ENCODE data around the gene CACNA1I. TPM values are rescaled to one million over a fixed set of nuclear protein-coding genes. Genes with fewer than 3 reads are reported as not detected.
A peak's percentile ranks its signal among the peaks of the same experiment; 100 is the strongest.

The CACNA1I gene
- total RNA-seq, 1 donor from 2014 or later, result 0.07 TPM

DNA sequence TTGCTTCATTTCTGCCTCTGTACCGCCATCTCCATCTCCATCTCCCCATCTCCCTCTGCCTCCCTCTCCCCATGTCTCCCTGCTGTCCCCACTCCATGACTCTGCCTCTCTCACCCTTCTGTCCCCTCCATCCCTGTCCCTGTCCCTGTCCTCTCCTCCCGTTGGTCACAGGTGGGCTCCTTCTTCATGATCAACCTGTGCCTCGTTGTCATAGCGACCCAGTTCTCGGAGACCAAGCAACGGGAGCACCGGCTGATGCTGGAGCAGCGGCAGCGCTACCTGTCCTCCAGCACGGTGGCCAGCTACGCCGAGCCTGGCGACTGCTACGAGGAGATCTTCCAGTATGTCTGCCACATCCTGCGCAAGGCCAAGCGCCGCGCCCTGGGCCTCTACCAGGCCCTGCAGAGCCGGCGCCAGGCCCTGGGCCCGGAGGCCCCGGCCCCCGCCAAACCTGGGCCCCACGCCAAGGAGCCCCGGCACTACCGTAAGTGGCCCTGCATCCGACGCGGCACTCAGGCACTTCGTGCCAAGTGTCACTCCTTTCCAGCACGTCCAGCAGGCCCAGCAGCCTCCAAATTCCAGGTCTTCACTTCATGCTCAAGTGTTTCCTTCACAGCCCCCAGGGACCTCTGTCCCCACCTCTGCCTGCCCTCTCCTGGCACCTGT is 76.0 kb downstream of the CACNA1I start:
- H3K27me3 Mint-ChIP-seq (ENCODE audit: low read depth), result peaks cover 3% of the 10 kb centered on the region
- TF ChIP-seq, protein P1, sequence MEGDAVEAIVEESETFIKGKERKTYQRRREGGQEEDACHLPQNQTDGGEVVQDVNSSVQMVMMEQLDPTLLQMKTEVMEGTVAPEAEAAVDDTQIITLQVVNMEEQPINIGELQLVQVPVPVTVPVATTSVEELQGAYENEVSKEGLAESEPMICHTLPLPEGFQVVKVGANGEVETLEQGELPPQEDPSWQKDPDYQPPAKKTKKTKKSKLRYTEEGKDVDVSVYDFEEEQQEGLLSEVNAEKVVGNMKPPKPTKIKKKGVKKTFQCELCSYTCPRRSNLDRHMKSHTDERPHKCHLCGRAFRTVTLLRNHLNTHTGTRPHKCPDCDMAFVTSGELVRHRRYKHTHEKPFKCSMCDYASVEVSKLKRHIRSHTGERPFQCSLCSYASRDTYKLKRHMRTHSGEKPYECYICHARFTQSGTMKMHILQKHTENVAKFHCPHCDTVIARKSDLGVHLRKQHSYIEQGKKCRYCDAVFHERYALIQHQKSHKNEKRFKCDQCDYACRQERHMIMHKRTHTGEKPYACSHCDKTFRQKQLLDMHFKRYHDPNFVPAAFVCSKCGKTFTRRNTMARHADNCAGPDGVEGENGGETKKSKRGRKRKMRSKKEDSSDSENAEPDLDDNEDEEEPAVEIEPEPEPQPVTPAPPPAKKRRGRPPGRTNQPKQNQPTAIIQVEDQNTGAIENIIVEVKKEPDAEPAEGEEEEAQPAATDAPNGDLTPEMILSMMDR (conservative IDR thresholded peaks at IDR 0.05), result no peak
- H3K4me3 Mint-ChIP-seq, result no peak overlapping the region
- no peak for DNase-seq (ENCODE audit: low read depth, low spot score)
- H3K4me1 Mint-ChIP-seq, result no peaks in the 10 kb centered on the region
- H3K9me3 Mint-ChIP-seq, result no peaks in the 10 kb centered on the region
- H3K36me3 Mint-ChIP-seq (ENCODE audit: low read depth), result no peaks in the 10 kb centered on the region
- H3K27ac Mint-ChIP-seq (ENCODE audit: unreplicated experiment), result peak overlapping the region; percentile 83

DNA sequence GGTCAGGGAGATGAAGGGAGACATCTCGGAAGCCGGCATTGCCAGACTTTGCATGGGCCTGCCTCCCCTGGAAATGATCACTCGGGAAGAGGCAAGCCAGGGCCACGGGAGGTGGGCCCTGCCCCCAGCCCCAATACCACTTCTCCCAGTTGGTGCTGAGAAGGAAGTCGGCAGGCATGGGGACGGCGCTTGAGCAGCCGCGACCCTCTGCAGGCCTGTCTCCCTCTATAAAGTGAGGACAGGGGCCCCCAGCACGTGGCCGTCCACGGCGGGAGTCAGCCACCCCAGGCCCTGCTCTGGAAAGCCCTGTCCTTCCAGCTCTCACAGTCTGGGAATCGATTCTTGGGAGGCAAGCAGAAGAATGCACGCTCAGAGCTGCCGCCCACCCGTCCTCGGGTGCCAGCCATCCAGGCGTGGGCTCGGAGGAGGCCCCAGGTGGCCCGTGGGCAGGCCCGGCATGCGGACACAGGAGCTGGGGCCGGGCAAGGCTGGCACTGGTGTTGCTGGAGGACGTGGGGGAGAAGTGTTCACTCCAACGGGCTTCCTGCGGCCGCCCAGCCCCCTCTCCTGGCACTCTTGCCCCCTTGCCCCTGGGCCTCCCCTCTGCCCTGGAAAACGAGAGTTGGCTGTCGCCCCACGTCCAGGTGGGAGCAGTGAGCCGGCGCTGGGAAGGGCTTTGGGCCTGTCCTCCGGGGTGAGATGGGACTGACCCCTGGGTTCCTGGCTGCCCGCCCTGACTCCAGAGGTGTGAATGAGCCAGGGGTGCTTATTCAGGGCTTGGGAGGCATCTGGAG is 77.5 kb downstream of the CACNA1I start:
- Mint-ChIP-seq H3K36me3 (ENCODE audit: low read depth) (no peaks in the 10 kb centered on the region), H3K27me3 (ENCODE audit: low read depth) (no peaks in the 10 kb centered on the region), H3K9me3 (no peaks in the 10 kb centered on the region), H3K4me1 (no peaks in the 10 kb centered on the region), H3K4me3 (no peak overlapping the region), H3K27ac (ENCODE audit: unreplicated experiment) (no peak overlapping the region)
- no peak for DNase-seq (ENCODE audit: low read depth, low spot score)
- TF ChIP-seq, protein P1 (conservative IDR thresholded peaks at IDR 0.05), result no peak

DNA sequence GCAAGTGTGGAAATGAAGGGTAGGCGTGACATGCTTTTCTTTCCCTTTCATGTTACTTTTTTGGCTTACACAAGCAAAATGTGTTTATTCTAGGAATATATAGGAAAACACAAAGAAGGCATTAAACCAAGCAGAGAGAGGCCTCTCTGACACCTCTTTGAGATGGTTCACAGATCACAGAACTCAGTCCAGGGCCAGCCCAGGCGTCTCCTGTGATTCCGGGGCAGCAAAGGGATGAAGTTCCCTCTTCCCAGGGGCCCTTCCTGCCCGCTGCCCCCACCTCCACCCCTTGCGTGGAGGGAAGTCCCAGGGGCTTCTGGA is 78.0 kb downstream of the CACNA1I start:
- Mint-ChIP-seq H3K9me3 (no peaks in the 10 kb centered on the region), H3K4me3 (no peak overlapping the region), H3K27ac (ENCODE audit: unreplicated experiment) (no peak overlapping the region), H3K36me3 (ENCODE audit: low read depth) (no peaks in the 10 kb centered on the region), H3K4me1 (no peaks in the 10 kb centered on the region), H3K27me3 (ENCODE audit: low read depth) (no peaks in the 10 kb centered on the region)
- no peak for DNase-seq (ENCODE audit: low read depth, low spot score)
- TF ChIP-seq, protein P1 (conservative IDR thresholded peaks at IDR 0.05), result no peak

DNA sequence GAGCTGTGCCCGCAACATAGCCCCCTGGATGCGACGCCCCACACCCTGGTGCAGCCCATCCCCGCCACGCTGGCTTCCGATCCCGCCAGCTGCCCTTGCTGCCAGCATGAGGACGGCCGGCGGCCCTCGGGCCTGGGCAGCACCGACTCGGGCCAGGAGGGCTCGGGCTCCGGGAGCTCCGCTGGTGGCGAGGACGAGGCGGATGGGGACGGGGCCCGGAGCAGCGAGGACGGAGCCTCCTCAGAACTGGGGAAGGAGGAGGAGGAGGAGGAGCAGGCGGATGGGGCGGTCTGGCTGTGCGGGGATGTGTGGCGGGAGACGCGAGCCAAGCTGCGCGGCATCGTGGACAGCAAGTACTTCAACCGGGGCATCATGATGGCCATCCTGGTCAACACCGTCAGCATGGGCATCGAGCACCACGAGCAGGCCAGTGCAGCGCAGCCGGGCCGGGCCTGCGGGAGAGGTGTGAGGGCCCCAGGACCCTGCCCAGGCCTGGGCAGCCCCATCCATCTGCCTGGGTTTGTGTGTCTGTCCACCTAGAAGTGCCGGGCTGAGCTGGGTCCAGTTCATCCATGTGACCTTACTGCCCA is 79.0 kb downstream of the CACNA1I start:
- Mint-ChIP-seq H3K9me3 (no peaks in the 10 kb centered on the region), H3K36me3 (ENCODE audit: low read depth) (no peaks in the 10 kb centered on the region), H3K4me3 (no peak overlapping the region), H3K27ac (ENCODE audit: unreplicated experiment) (no peak overlapping the region), H3K27me3 (ENCODE audit: low read depth) (peaks cover 3% of the 10 kb centered on the region), H3K4me1 (no peaks in the 10 kb centered on the region)
- TF ChIP-seq, protein P1 (conservative IDR thresholded peaks at IDR 0.05), result no peak
- DNase-seq (ENCODE audit: low read depth, low spot score), result no peak

DNA sequence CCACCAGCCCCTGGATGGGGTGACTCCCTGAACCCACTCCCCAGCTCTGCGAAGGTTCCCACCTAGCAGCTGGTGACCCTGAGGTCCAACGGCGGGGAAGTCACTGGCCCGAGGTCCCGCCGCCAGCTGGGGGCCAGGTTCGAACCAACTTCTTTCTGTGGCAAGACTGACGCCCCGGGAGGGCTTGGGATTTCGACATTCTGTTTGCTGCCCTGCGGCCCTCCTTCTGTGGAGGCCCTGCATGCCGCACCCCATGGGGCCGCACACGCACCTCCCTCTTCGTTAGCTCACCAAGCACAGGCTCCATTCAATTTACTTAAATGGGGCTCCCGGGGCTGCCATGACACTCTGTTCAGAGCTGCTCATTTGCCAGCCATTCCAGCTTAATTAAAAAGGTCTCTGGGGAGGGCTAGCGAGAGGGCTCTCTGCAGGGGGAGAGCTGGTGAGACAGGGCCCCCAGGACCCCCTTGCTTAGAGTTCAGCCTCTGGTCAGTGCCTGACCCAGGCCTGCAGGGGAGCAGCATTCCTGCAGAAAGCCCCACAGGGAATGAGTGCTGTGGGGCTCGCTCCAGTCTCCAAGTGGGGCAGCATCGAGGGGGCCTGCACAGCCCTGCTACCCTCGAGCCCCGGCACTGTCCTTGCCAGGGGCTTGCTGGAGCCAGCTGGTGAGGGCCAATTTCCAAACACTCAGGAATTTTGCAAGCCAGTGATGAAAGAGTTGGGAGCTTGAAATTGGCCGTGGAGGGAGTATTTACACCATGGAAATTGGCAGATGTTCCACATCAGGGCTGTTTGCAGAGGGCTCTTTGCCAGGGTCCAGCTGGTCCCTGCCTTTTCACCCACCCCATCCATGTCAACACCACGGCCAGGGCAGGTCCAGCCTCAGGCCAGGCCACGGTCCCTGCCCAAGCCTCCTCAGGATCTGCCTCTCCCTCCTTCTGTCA is 80.8 kb downstream of the CACNA1I start:
- no peak overlapping the region for H3K4me3 Mint-ChIP-seq
- no peaks in the 10 kb centered on the region for H3K9me3 Mint-ChIP-seq
- DNase-seq (ENCODE audit: low read depth, low spot score), result no peak
- peaks cover 6% of the 10 kb centered on the region for H3K4me1 Mint-ChIP-seq
- TF ChIP-seq, protein P1 (conservative IDR thresholded peaks at IDR 0.05), result no peak
- H3K27me3 Mint-ChIP-seq (ENCODE audit: low read depth), result peaks cover 8% of the 10 kb centered on the region
- no peaks in the 10 kb centered on the region for H3K36me3 Mint-ChIP-seq (ENCODE audit: low read depth)
- no peak overlapping the region for H3K27ac Mint-ChIP-seq (ENCODE audit: unreplicated experiment)
